Uterus (tissue), 2 donors: ENCODE results near the gene SBF2.

Source experiments
- CTCF ChIP-seq, 4 experiments: fragments of 200-600 bp in 2 of 4; fragments of 450-650 bp in 2 of 4; sonication (generic) in 2 of 4; IDR thresholded peaks; one replicate each; pipeline ENCODE4 v1.5.1; 2016 to 2019; ENCODE audit warnings: antibody characterized with exemption in 4 of 4, mild to moderate bottlenecking in 2 of 4, moderate library complexity in 1 of 4
- POLR2A ChIP-seq, 2 donors: fragments of 450-650 bp; IDR thresholded peaks; one replicate each; pipeline ENCODE4 v1.6.1; 2016; ENCODE audit warnings: antibody characterized with exemption in 2 of 2, mild to moderate bottlenecking in 1 of 2, moderate library complexity in 1 of 2

DNA sequence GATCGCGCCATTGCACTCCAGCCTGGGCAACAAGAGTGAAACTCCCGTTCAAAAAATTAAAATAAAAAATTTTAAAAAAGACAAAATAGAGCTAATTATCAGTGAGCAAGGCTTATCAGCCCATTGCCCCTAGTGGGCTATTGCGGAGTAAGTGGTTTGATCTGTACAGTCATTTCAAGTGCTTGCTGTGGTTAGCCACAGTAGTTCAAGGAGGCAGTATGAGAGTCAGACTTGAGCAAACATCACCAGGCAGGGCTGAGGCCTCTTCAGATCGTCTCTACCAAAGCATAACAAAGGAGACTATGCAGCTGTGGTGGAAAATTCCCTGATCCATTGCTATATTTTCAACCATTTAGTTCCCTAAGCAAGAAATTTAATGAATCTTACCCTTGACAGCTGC lies 4.3 kb upstream of the SBF2 start:
- TF ChIP-seq POLR2A (IDR thresholded peaks at IDR 0.05) (no peak), CTCF (IDR thresholded peaks at IDR 0.05) (no peak)
